KMS-11 (cell line): ENCODE measurements around the gene RYR2.

Experiments
- H2AFZ ChIP-seq: fragments of 200-600 bp; sonication (generic); 2 replicates; pipeline ENCODE4 v1.6.1; 2016; ENCODE audit warnings: antibody characterized with exemption, mixed run types, low read depth
- H3K27ac ChIP-seq: fragments of 200-600 bp; sonication (generic); 2 replicates; pipeline ENCODE4 v1.6.1; 2016; ENCODE audit warnings: mild to moderate bottlenecking, mixed run types
- H3K27me3 ChIP-seq: fragments of 200-600 bp; sonication (generic); 2 replicates; pipeline ENCODE4 v1.6.1; 2017; ENCODE audit warnings: mild to moderate bottlenecking, low read depth, mixed run types, moderate library complexity; ENCODE audit not compliant: insufficient read depth
- H3K36me3 ChIP-seq: fragments of 200-600 bp; sonication (generic); 2 replicates; pipeline ENCODE4 v1.6.1; 2017; ENCODE audit warnings: mild to moderate bottlenecking, mixed run types; ENCODE audit not compliant: insufficient read depth
- H3K4me1 ChIP-seq: fragments of 200-600 bp; sonication (generic); 2 replicates; pipeline ENCODE4 v1.6.1; 2016; ENCODE audit warnings: mild to moderate bottlenecking, low read depth, mixed run types; ENCODE audit not compliant: poor library complexity, severe bottlenecking
- H3K4me2 ChIP-seq: fragments of 200-600 bp; sonication (generic); 2 replicates; pipeline ENCODE4 v1.7.0; 2016; ENCODE audit warnings: mild to moderate bottlenecking, mixed run types
- H3K4me3 ChIP-seq: fragments of 200-600 bp; sonication (generic); IDR thresholded peaks from 2 replicates; pipeline ENCODE4 v1.6.1; 2017; ENCODE audit warnings: low read depth, low read length, mixed read lengths; ENCODE audit not compliant: insufficient read depth
- H3K79me2 ChIP-seq: fragments of 200-600 bp; sonication (generic); 2 replicates; pipeline ENCODE4 v1.6.1; 2016; ENCODE audit warnings: low read depth, mixed run types; ENCODE audit not compliant: insufficient read depth
- H3K9ac ChIP-seq: fragments of 200-600 bp; sonication (generic); 2 replicates; pipeline ENCODE4 v1.6.1; 2016; ENCODE audit warnings: mild to moderate bottlenecking, mixed run types
- H4K20me1 ChIP-seq: fragments of 200-600 bp; sonication (generic); 2 replicates; pipeline ENCODE4 v1.6.1; 2016; ENCODE audit warnings: mild to moderate bottlenecking, mixed run types; ENCODE audit not compliant: insufficient read depth
- CTCF ChIP-seq: fragments of 200-600 bp; sonication (generic); conservative IDR thresholded peaks from 2 replicates; pipeline ENCODE4 v1.6.1; 2017; ENCODE audit warnings: low read depth, mild to moderate bottlenecking, antibody characterized with exemption, low read length, moderate library complexity, mixed read lengths

The RYR2 gene

GRCh38 chr1:237525102-237525501 lies 483.1 kb downstream of the RYR2 start:
- Histone ChIP-seq H3K4me1 (no peaks in the 10 kb centered on the region), H3K36me3 (no peaks in the 10 kb centered on the region), H2AFZ (no peak overlapping the region), H3K4me2 (no peak overlapping the region), H3K9ac (no peak overlapping the region), H3K79me2 (no peaks in the 10 kb centered on the region), H3K27ac (no peak overlapping the region), H3K4me3 (no peak overlapping the region), H3K27me3 (no peaks in the 10 kb centered on the region), H4K20me1 (no peaks in the 10 kb centered on the region)
- TF ChIP-seq CTCF = no peak

DNA sequence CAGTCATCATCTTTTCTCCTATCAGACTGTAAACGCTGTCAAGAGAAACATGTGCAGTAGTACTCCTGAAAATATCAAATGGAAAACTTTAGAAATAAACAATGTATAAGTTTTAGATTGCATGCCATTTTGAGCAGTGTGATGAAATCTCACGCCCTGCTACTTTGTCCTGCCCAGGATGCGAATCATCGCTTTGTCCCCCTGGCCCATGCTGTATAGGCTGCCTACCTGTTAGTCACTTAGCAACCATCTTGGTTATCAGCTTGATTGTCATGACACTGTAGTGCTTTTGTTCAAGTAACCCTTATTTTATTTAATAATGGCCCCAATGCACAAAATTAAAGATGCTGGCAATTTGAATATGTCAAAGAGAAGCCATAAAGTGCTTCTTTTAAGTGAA lies 485.8 kb downstream of the RYR2 start:
- TF ChIP-seq CTCF = no peak
- Histone ChIP-seq H3K79me2 (no peaks in the 10 kb centered on the region), H3K9ac (no peak overlapping the region), H3K4me1 (no peaks in the 10 kb centered on the region), H3K4me3 (no peak overlapping the region), H3K36me3 (no peaks in the 10 kb centered on the region), H3K27me3 (no peaks in the 10 kb centered on the region), H2AFZ (no peak overlapping the region), H3K4me2 (no peak overlapping the region), H3K27ac (no peak overlapping the region), H4K20me1 (no peaks in the 10 kb centered on the region)

- no peaks in the 10 kb centered on the region for H3K4me1 ChIP-seq
- H3K27ac ChIP-seq = no peak overlapping the region
- no peaks in the 10 kb centered on the region for H3K27me3 ChIP-seq
- no peaks in the 10 kb centered on the region for H3K36me3 ChIP-seq
- H2AFZ ChIP-seq = no peak overlapping the region
- H4K20me1 ChIP-seq = no peaks in the 10 kb centered on the region
- TF ChIP-seq CTCF = no peak
- H3K9ac ChIP-seq = no peak overlapping the region
- no peak overlapping the region for H3K4me3 ChIP-seq
- H3K4me2 ChIP-seq = no peak overlapping the region
- H3K79me2 ChIP-seq = no peaks in the 10 kb centered on the region
Observed at GRCh38 chr1:237528545-237528944, 486.6 kb downstream of the RYR2 start.

DNA sequence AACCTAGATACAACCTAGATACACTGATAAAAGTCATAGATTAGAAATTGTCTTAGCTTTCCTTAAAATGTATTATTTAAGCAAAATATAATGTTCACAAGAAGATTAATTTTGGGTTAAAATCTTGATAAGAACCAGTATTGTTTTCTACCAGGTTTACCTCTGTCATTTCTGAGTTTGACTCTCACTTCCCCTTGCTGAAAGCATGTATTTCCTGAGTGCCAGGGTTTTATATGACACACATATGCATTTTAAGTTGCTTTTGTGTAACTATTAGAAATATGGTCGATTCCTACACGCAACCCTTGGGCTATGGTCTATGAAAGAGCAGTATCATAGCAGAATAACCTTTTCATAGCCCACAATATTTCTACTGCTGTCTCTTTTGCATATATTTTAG lies 497.1 kb downstream of the RYR2 start:
- Histone ChIP-seq H3K4me3 (no peak overlapping the region), H3K4me2 (no peak overlapping the region)
- no peak for TF ChIP-seq CTCF

More for the DNA sequence above, 497.1 kb downstream of the RYR2 start:
- no peak overlapping the region for H2AFZ ChIP-seq
- no peak overlapping the region for H3K27ac ChIP-seq
- no peak overlapping the region for H3K9ac ChIP-seq
- no peaks in the 10 kb centered on the region for H3K36me3 ChIP-seq
- no peaks in the 10 kb centered on the region for H4K20me1 ChIP-seq
- H3K4me1 ChIP-seq = no peaks in the 10 kb centered on the region
- no peaks in the 10 kb centered on the region for H3K27me3 ChIP-seq
- no peaks in the 10 kb centered on the region for H3K79me2 ChIP-seq
